HCT116 (cell line): Measurements from ENCODE around the gene VIPR2. TPM values are rescaled to one million over a fixed set of nuclear protein-coding genes. Genes with fewer than 3 reads are reported as not detected.

Experiments
- ATAC-seq: fragments of 200-7000 bp; cut with Tn5 transposase; 2 replicates; pipeline ENCODE4 v1.9.1; 2020; ENCODE audit warnings: mild to moderate bottlenecking, moderate library complexity
- BruUV-seq: library from RNA; stranded (reverse); fragments of 400-500 nt; replicated peaks from 2 replicates; lab custom pipeline; 2021; lab: Mats Ljungman, UMichigan
- CTCF ChIA-PET: fragments of 300-600 bp; sonication (Branson Sonifier 250); formaldehyde crosslinking; loops from one replicate; lab custom pipeline; 2021; ENCODE audit warnings: antibody characterized with exemption; lab: Charles Lee
- POLR2A ChIA-PET: fragments of 300-600, 350-600 bp; sonication (Branson Sonifier 250); formaldehyde crosslinking; loops from one replicate; lab custom pipeline; 2021; ENCODE audit warnings: antibody characterized with exemption; lab: Charles Lee
- RAD21 ChIA-PET, 2 experiments: fragments of 300-600 bp; sonication (Branson Sonifier 250); formaldehyde crosslinking; loops; one replicate each; lab custom pipeline; 2023; ENCODE audit warnings: low total read pairs in 2 of 2; ENCODE audit not compliant: uncharacterized antibody in 2 of 2, unreplicated experiment in 2 of 2, low non-redundant PET in 1 of 2; lab: Charles Lee
- DNase-seq: peaks from one replicate; pipeline ENCODE4 v3.0.0-alpha.2; 2010; ENCODE audit warnings: low read depth, low spot score
- H2AFZ ChIP-seq: fragments of 200-600 bp; shearing (Covaris generic), sonication (generic); 2 replicates; pipeline ENCODE4 v1.6.1; 2017; ENCODE audit warnings: low read depth, mixed run types, mixed read lengths, antibody characterized with exemption, low read length; ENCODE audit not compliant: poor library complexity, severe bottlenecking
- H3K27ac ChIP-seq: 2 replicates; pipeline ENCODE4 v1.5.1; 2012; ENCODE audit warnings: low read depth, low read length
- H3K27me3 ChIP-seq: fragments of 200-600 bp; sonication (generic); 2 replicates; pipeline ENCODE4 v1.6.1; 2016; ENCODE audit warnings: mixed run types, low read length, mixed read lengths; ENCODE audit not compliant: insufficient read depth
- H3K36me3 ChIP-seq, 2 experiments: fragments of 200-500 bp in 1 of 2; fragments of 200-600 bp in 1 of 2; sonication (Bioruptor generic) in 1 of 2; sonication (generic) in 1 of 2; 2 replicates each; pipeline versions ENCODE4 v1.5.1 to v1.6.1; 2014 to 2016; ENCODE audit warnings: low read length in 2 of 2, inconsistent platforms in 1 of 2, mixed read lengths in 1 of 2, mixed run types in 1 of 2; ENCODE audit not compliant: insufficient read depth in 2 of 2, control insufficient read depth in 1 of 2
- H3K4me1 ChIP-seq, 2 experiments: fragments of 200-600 bp in 1 of 2; sonication (generic) in 1 of 2; 2 replicates each; pipeline versions ENCODE4 v1.5.1 to v1.6.1; 2012 to 2017; ENCODE audit warnings: low read length in 2 of 2, inconsistent platforms in 1 of 2, mild to moderate bottlenecking in 1 of 2, mixed read lengths in 1 of 2, mixed run types in 1 of 2, moderate library complexity in 1 of 2; ENCODE audit not compliant: insufficient read depth in 2 of 2, control insufficient read depth in 1 of 2
- H3K4me2 ChIP-seq: fragments of 200-600 bp; sonication (generic); 2 replicates; pipeline ENCODE4 v1.6.1; 2017; ENCODE audit warnings: mixed run types, low read length, mixed read lengths
- H3K4me3 ChIP-seq, 2 experiments: fragments of 200-600 bp in 1 of 2; sonication (generic) in 1 of 2; replicated peaks in 1 of 2; 2 replicates each; pipeline ENCODE4 v1.5.1; 2011 to 2016; ENCODE audit warnings: low read length in 2 of 2, control low read depth in 1 of 2, low read depth in 1 of 2, mild to moderate bottlenecking in 1 of 2, mixed read lengths in 1 of 2, mixed run types in 1 of 2
- H3K79me2 ChIP-seq: fragments of 200-600 bp; sonication (generic); 2 replicates; pipeline ENCODE4 v1.6.1; 2017; ENCODE audit warnings: mild to moderate bottlenecking, mixed run types, low read length, moderate library complexity, mixed read lengths; ENCODE audit not compliant: insufficient read depth
- H3K9ac ChIP-seq: fragments of 200-600 bp; sonication (generic); 2 replicates; pipeline ENCODE4 v1.6.1; 2016; ENCODE audit warnings: low read length, mixed read lengths
- H3K9me2 ChIP-seq: fragments of 200-600 bp; sonication (generic), shearing (Covaris generic); 2 replicates; pipeline ENCODE4 v1.6.1; 2017; ENCODE audit warnings: mixed run types, mild to moderate bottlenecking, moderate library complexity; ENCODE audit not compliant: insufficient read depth
- H3K9me3 ChIP-seq, 2 experiments: fragments of 200-500 bp in 1 of 2; fragments of 200-600 bp in 1 of 2; sonication (Bioruptor generic) in 1 of 2; sonication (generic) in 1 of 2; 2 replicates each; pipeline ENCODE4 v1.6.1; 2014 to 2017; ENCODE audit warnings: low read length in 2 of 2, mixed read lengths in 2 of 2, inconsistent platforms in 1 of 2, low read depth in 1 of 2, mild to moderate bottlenecking in 1 of 2, mixed run types in 1 of 2, moderate library complexity in 1 of 2; ENCODE audit not compliant: control insufficient read depth in 1 of 2, insufficient read depth in 1 of 2
- H4K20me1 ChIP-seq: fragments of 200-600 bp; sonication (generic), shearing (Covaris generic); 2 replicates; pipeline ENCODE4 v1.6.1; 2017; ENCODE audit warnings: mixed run types, mild to moderate bottlenecking, moderate library complexity; ENCODE audit not compliant: insufficient read depth
- CBX3 ChIP-seq: IDR thresholded peaks from 2 replicates; pipeline ENCODE4 v1.6.1; 2012; ENCODE audit warnings: low read depth
- EGR1 ChIP-seq: IDR thresholded peaks from 2 replicates; pipeline ENCODE4 v1.6.1; 2012; ENCODE audit warnings: low read depth
- ELF1 ChIP-seq: IDR thresholded peaks from 2 replicates; pipeline ENCODE4 v1.6.1; 2012; ENCODE audit warnings: low read depth, borderline replicate concordance
- EZH2 ChIP-seq: fragments of 200-600 bp; sonication (generic); IDR thresholded peaks from 2 replicates; pipeline ENCODE4 v1.6.1; 2017; ENCODE audit warnings: antibody characterized with exemption, mixed run types
- EZH2phosphoT487 ChIP-seq: fragments of 200-600 bp; IDR thresholded peaks from 2 replicates; pipeline ENCODE4 v1.6.1; 2018; ENCODE audit warnings: antibody characterized with exemption, borderline replicate concordance
- FOSL1 ChIP-seq: IDR thresholded peaks from 2 replicates; pipeline ENCODE4 v1.6.1; 2012; ENCODE audit warnings: low read depth
- POLR2A ChIP-seq: IDR thresholded peaks from 2 replicates; pipeline ENCODE4 v1.7.0; 2011; ENCODE audit warnings: borderline replicate concordance; ENCODE audit not compliant: insufficient read depth, insufficient read length; ENCODE audit errors: extremely low read depth
- RAD21 ChIP-seq: IDR thresholded peaks from 2 replicates; pipeline ENCODE4 v1.6.1; 2012; ENCODE audit warnings: low read depth, mild to moderate bottlenecking
- SIN3A ChIP-seq: IDR thresholded peaks from 2 replicates; pipeline ENCODE4 v1.6.1; 2012; ENCODE audit warnings: low read depth
- SP1 ChIP-seq: IDR thresholded peaks from 2 replicates; pipeline ENCODE4 v1.6.1; 2012; ENCODE audit warnings: low read depth
- SRF ChIP-seq: IDR thresholded peaks from 2 replicates; pipeline ENCODE4 v1.6.1; 2012; ENCODE audit warnings: low read depth
- ZFX ChIP-seq: fragments of 450-650 bp; IDR thresholded peaks from 2 replicates; pipeline ENCODE4 v1.6.1; 2017
- intact Hi-C: fragments of 100-400 bp; cut with micrococcal nuclease; formaldehyde crosslinking; loops from 2 replicates; pipeline ENCODE4 v1.10.0; 2022
- total RNA-seq: library from RNA; stranded (reverse); gene quantifications from one replicate; pipeline ENCODE4 v1.2.1, GENCODE V29; 2021; ENCODE audit not compliant: unreplicated experiment
- TF ChIP-seq, protein P1 (sequence below): IDR thresholded peaks from 2 replicates; pipeline ENCODE4 v1.6.1; 2012
- TF ChIP-seq, protein P2 (sequence below): IDR thresholded peaks from 2 replicates; pipeline ENCODE4 v1.6.1; 2012
- TF ChIP-seq, protein P3 (sequence below): IDR thresholded peaks from 2 replicates; pipeline ENCODE4 v1.6.1; 2012; ENCODE audit warnings: low read depth

VIPR2 gene
- total RNA-seq, 1 experiment from 2014 or later, result 0.10 TPM

DNA sequence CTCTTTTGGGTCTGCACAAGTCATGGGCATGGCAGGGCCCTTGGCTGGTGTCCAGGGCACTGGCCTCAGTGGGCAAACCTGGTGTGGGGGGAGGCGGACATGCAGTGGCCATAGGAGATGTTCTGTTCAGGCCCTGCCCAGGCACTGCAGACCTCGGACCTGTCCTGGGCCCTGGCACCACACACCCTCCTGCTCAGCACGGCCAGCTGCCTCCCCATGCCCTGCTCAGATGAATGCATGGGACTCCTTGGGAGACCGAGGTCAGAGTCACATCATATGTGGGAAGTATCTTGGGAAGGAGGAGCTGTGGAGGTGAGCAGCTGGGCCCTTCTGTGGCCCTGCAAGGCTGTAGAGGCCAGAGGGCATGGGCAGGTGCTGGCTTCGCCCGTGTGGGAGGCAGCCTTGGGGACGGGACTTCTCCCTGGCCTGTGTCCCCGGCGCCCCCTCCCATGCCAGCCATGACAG, 130.8 kb downstream of the VIPR2 start:
- TF ChIP-seq ZFX (no peak), SP1 (no peak), ELF1 (no peak), EZH2 (no peak), CBX3 (no peak), SRF (no peak), FOSL1 (no peak), SIN3A (no peak), EGR1 (no peak), POLR2A (no peak), RAD21 (no peak), EZH2phosphoT487 (no peak)
- TF ChIP-seq, protein P1, sequence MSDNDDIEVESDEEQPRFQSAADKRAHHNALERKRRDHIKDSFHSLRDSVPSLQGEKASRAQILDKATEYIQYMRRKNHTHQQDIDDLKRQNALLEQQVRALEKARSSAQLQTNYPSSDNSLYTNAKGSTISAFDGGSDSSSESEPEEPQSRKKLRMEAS, result no peak
- TF ChIP-seq, protein P2, sequence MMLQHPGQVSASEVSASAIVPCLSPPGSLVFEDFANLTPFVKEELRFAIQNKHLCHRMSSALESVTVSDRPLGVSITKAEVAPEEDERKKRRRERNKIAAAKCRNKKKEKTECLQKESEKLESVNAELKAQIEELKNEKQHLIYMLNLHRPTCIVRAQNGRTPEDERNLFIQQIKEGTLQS, result no peak
- TF ChIP-seq, protein P3, sequence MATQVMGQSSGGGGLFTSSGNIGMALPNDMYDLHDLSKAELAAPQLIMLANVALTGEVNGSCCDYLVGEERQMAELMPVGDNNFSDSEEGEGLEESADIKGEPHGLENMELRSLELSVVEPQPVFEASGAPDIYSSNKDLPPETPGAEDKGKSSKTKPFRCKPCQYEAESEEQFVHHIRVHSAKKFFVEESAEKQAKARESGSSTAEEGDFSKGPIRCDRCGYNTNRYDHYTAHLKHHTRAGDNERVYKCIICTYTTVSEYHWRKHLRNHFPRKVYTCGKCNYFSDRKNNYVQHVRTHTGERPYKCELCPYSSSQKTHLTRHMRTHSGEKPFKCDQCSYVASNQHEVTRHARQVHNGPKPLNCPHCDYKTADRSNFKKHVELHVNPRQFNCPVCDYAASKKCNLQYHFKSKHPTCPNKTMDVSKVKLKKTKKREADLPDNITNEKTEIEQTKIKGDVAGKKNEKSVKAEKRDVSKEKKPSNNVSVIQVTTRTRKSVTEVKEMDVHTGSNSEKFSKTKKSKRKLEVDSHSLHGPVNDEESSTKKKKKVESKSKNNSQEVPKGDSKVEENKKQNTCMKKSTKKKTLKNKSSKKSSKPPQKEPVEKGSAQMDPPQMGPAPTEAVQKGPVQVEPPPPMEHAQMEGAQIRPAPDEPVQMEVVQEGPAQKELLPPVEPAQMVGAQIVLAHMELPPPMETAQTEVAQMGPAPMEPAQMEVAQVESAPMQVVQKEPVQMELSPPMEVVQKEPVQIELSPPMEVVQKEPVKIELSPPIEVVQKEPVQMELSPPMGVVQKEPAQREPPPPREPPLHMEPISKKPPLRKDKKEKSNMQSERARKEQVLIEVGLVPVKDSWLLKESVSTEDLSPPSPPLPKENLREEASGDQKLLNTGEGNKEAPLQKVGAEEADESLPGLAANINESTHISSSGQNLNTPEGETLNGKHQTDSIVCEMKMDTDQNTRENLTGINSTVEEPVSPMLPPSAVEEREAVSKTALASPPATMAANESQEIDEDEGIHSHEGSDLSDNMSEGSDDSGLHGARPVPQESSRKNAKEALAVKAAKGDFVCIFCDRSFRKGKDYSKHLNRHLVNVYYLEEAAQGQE, result no peak
- RAD21 ChIA-PET, result no interaction called here
- CTCF ChIA-PET, result no interaction called here

More for the DNA sequence above, 130.8 kb downstream of the VIPR2 start:
- Histone ChIP-seq H3K4me1 (no peaks in the 10 kb centered on the region), H3K9ac (no peak overlapping the region), H3K27me3 (no peaks in the 10 kb centered on the region), H3K36me3 (no peaks in the 10 kb centered on the region), H4K20me1 (no peaks in the 10 kb centered on the region), H2AFZ (no peak overlapping the region), H3K79me2 (no peaks in the 10 kb centered on the region), H3K4me3 (no peak overlapping the region), H3K9me2 (no peaks in the 10 kb centered on the region), H3K4me2 (no peak overlapping the region), H3K27ac (no peak overlapping the region), H3K9me3 (no peaks in the 10 kb centered on the region)
- POLR2A ChIA-PET, result no interaction called here
- intact Hi-C loops, result no loop called here
- BruUV-seq, result no TSS peak
- ATAC-seq (no peak), DNase-seq (no peak)
